Tibial nerve (tissue), 3 donors: ENCODE data around the gene PLA1A.

ENCODE experiments used
- CTCF ChIP-seq, 5 experiments: fragments of 200-600 bp in 3 of 5; fragments of 450-650 bp in 2 of 5; sonication (generic) in 3 of 5; IDR thresholded peaks; one replicate each; pipeline ENCODE4 v1.5.1; 2016 to 2019; ENCODE audit warnings: antibody characterized with exemption in 5 of 5, mild to moderate bottlenecking in 3 of 5, moderate library complexity in 2 of 5
- POLR2A ChIP-seq, 2 donors: fragments of 450-650 bp; IDR thresholded peaks; one replicate each; pipeline ENCODE4 v1.6.1; 2017; ENCODE audit warnings: antibody characterized with exemption in 2 of 2, mild to moderate bottlenecking in 2 of 2, moderate library complexity in 2 of 2

GRCh38 chr3:119625451-119626153, 27.9 kb downstream of the PLA1A start:
- TF ChIP-seq CTCF (IDR thresholded peaks at IDR 0.05) (no peak), POLR2A (IDR thresholded peaks at IDR 0.05) (no peak)
